Neutrophil (primary cell): ENCODE results near the gene BPIFB2.
A peak's percentile ranks its signal among the peaks of the same experiment; 100 is the strongest.

Experiments
- H3K27ac ChIP-seq: fragments of 200-600 bp; sonication (generic); 2 replicates; pipeline ENCODE4 v1.5.1; 2016; ENCODE audit warnings: mild to moderate bottlenecking, moderate library complexity
- H3K27me3 ChIP-seq: fragments of 200-600 bp; sonication (generic); 2 replicates; pipeline ENCODE4 v1.6.0; 2016; ENCODE audit warnings: mild to moderate bottlenecking
- H3K36me3 ChIP-seq: fragments of 200-600 bp; sonication (generic); 2 replicates; pipeline ENCODE4 v1.5.1; 2017
- H3K4me1 ChIP-seq, 2 experiments: fragments of 200-600 bp in 1 of 2; sonication (generic) in 1 of 2; 1 replicate in 1 of 2; 2 replicates in 1 of 2; pipeline versions ENCODE4 v1.5.1 to v1.6.1; 2013 to 2016; ENCODE audit warnings: low read depth in 1 of 2, low read length in 1 of 2, mild to moderate bottlenecking in 1 of 2, moderate library complexity in 1 of 2; ENCODE audit not compliant: control insufficient read depth in 1 of 2, insufficient read depth in 1 of 2
- H3K4me3 ChIP-seq, 2 experiments: fragments of 200-600 bp in 1 of 2; sonication (generic) in 1 of 2; 1 replicate in 1 of 2; 2 replicates in 1 of 2; pipeline ENCODE4 v1.5.1; 2013 to 2016; ENCODE audit warnings: low read depth in 1 of 2, low read length in 1 of 2, mild to moderate bottlenecking in 1 of 2, moderate library complexity in 1 of 2
- H3K9me3 ChIP-seq: fragments of 200-600 bp; sonication (generic); 2 replicates; pipeline ENCODE4 v1.5.1; 2016
- CTCF ChIP-seq: fragments of 200-600 bp; sonication (generic); IDR thresholded peaks from 2 replicates; pipeline ENCODE4 v1.5.1; 2016; ENCODE audit warnings: antibody characterized with exemption

BPIFB2 gene

GRCh38 chr20:33000802-33001466 is 6.6 kb upstream of the BPIFB2 start:
- H3K27me3 ChIP-seq = no peaks in the 10 kb centered on the region
- H3K4me3 ChIP-seq = no peak overlapping the region
- no peak for TF ChIP-seq CTCF
- no peaks in the 10 kb centered on the region for H3K36me3 ChIP-seq
- H3K27ac ChIP-seq = no peak overlapping the region
- H3K9me3 ChIP-seq = no peaks in the 10 kb centered on the region
- H3K4me1 ChIP-seq = no peaks in the 10 kb centered on the region

GRCh38 chr20:33002087-33002808 is 5.3 kb upstream of the BPIFB2 start:
- no peaks in the 10 kb centered on the region for H3K27me3 ChIP-seq
- H3K9me3 ChIP-seq = no peaks in the 10 kb centered on the region
- no peaks in the 10 kb centered on the region for H3K36me3 ChIP-seq
- H3K4me3 ChIP-seq = no peak overlapping the region
- H3K4me1 ChIP-seq = no peaks in the 10 kb centered on the region
- no peak for TF ChIP-seq CTCF
- H3K27ac ChIP-seq = no peak overlapping the region

GRCh38 chr20:33004141-33004751 is 3.3 kb upstream of the BPIFB2 start, which contains the start of gene SUN5:
Gene SUN5 (minus strand): TSS chr20:33004433. CDS start chr20:33004340, 93 bp downstream.
- Histone ChIP-seq H3K27ac (no peak within 1 kb of the TSS), H3K27me3 (no peaks in the 10 kb centered on the region), H3K4me3 (no peak within 1 kb of the TSS), H3K4me1 (no peaks in the 10 kb centered on the region), H3K9me3 (no peaks in the 10 kb centered on the region), H3K36me3 (no peaks in the 10 kb centered on the region)
- no peak for TF ChIP-seq CTCF

- peak; percentile 11 for TF ChIP-seq CTCF
Measured at GRCh38 chr20:33005132-33005566, 2.4 kb upstream of the BPIFB2 start.

GRCh38 chr20:33005908-33006775 is 1.4 kb upstream of the BPIFB2 start:
- Histone ChIP-seq H3K4me1 (no peaks in the 10 kb centered on the region), H3K36me3 (no peaks in the 10 kb centered on the region), H3K9me3 (no peaks in the 10 kb centered on the region), H3K4me3 (no peak overlapping the region), H3K27ac (no peak overlapping the region), H3K27me3 (no peaks in the 10 kb centered on the region)
- no peak for TF ChIP-seq CTCF

More at GRCh38 chr20:33005132-33005566, 2.4 kb upstream of the BPIFB2 start:
- Histone ChIP-seq H3K36me3 (no peaks in the 10 kb centered on the region), H3K4me1 (no peaks in the 10 kb centered on the region), H3K9me3 (no peaks in the 10 kb centered on the region), H3K27me3 (no peaks in the 10 kb centered on the region), H3K4me3 (no peak overlapping the region), H3K27ac (no peak overlapping the region)
